ENCODE data around the gene DDX1. TPM values are rescaled to one million over a fixed set of nuclear protein-coding genes. Genes with fewer than 3 reads are reported as not detected.
A peak's percentile ranks its signal among the peaks of the same experiment; 100 is the strongest.

DDX1 gene
- total RNA-seq, 1 donor from 2014 or later = 255 TPM

DNA sequence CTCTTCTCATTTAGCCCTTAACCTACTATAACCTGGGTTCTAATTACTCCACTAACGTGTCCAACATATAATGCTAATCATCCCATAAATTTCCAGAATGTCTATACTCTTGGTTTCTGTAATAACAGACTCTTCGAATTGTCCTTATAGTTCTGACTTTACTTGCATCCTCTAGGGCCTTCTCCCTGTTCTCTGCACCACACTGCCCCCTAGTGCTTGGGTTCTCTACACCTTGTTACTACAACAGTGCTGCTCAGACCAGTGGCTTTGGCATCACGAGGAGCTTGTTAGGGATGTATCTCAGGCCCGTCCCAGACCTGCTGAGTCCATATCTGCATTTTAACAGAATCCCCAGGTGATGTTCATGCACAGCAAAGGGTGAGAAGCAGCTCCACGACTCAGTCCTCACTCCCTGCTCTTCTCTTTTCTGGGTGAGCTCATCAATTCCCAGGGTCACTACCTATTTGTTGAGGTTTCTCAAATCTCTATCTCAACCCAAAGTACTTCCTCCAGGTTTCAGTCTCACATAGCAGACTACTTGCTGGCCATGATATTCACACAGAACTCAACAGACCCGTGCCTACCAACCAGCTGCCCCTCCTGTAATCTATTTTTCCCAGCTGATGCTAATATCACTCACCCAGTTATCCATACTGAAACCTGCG lies 14.5 kb upstream of the DDX1 start:
- no peaks in the 10 kb centered on the region for H3K4me1 Mint-ChIP-seq (ENCODE audit: low read depth, unreplicated experiment)
- no peaks in the 10 kb centered on the region for H3K9me3 Mint-ChIP-seq (ENCODE audit: unreplicated experiment)
- H3K27ac Mint-ChIP-seq (ENCODE audit: unreplicated experiment) = no peak overlapping the region
- no peaks in the 10 kb centered on the region for H3K27me3 Mint-ChIP-seq (ENCODE audit: unreplicated experiment)
- peak; percentile 96 for DNase-seq
- peak; percentile 81 for TF ChIP-seq CTCF (IDR thresholded peaks at IDR 0.05; ENCODE audit: partially characterized antibody, unreplicated experiment)
- H3K36me3 Mint-ChIP-seq (ENCODE audit: unreplicated experiment) = no peaks in the 10 kb centered on the region
- no peak overlapping the region for H3K4me3 Mint-ChIP-seq (ENCODE audit: unreplicated experiment)

- DNase-seq = no peak
- no peaks in the 10 kb centered on the region for H3K4me1 Mint-ChIP-seq (ENCODE audit: low read depth, unreplicated experiment)
- H3K4me3 Mint-ChIP-seq (ENCODE audit: unreplicated experiment) = no peak overlapping the region
- H3K27me3 Mint-ChIP-seq (ENCODE audit: unreplicated experiment) = no peaks in the 10 kb centered on the region
- no peak for TF ChIP-seq CTCF (IDR thresholded peaks at IDR 0.05; ENCODE audit: partially characterized antibody, unreplicated experiment)
- H3K27ac Mint-ChIP-seq (ENCODE audit: unreplicated experiment) = no peak overlapping the region
- H3K9me3 Mint-ChIP-seq (ENCODE audit: unreplicated experiment) = no peaks in the 10 kb centered on the region
- no peaks in the 10 kb centered on the region for H3K36me3 Mint-ChIP-seq (ENCODE audit: unreplicated experiment)
Measured at GRCh38 chr2:15579641-15580040, 12.0 kb upstream of the DDX1 start.

- H3K4me3 Mint-ChIP-seq (ENCODE audit: unreplicated experiment) = no peak overlapping the region
Measured at GRCh38 chr2:15580451-15580850, 11.2 kb upstream of the DDX1 start.

DNA sequence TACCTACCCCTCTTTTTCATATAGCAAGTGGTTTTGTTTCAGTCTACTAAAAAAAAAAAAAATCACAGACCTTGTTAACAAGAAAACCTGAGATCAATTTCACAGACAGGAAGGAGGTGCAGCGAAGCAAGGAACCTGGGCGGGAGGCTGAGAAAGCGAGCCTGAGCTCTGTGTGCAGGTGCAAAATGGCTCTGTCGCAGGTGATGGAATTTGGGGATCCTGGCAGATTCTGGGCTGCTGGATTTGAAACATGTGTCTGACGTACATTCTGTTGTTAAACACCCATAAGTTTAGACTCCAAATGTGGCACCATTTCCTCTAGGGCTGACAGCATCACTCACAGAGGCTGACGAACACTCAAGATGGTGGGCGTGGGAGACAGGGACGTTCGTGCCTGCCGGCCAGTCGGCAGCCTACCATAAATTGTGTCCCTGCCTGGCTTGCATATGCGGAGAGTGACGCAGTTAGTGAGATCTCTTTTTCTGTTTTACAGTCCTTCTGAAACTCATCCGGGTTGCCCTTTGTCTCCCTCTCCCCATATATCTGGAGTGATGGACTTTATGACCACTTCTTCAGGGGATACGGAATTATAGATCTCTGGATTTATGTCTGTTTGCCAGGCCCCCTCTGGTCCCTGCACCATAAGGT lies 8.8 kb upstream of the DDX1 start:
- H3K4me1 Mint-ChIP-seq (ENCODE audit: low read depth, unreplicated experiment) = no peaks in the 10 kb centered on the region
- H3K27me3 Mint-ChIP-seq (ENCODE audit: unreplicated experiment) = no peaks in the 10 kb centered on the region
- no peak overlapping the region for H3K27ac Mint-ChIP-seq (ENCODE audit: unreplicated experiment)
- no peak overlapping the region for H3K4me3 Mint-ChIP-seq (ENCODE audit: unreplicated experiment)
- no peak for DNase-seq
- no peaks in the 10 kb centered on the region for H3K9me3 Mint-ChIP-seq (ENCODE audit: unreplicated experiment)
- TF ChIP-seq CTCF (IDR thresholded peaks at IDR 0.05; ENCODE audit: partially characterized antibody, unreplicated experiment) = no peak
- H3K36me3 Mint-ChIP-seq (ENCODE audit: unreplicated experiment) = no peaks in the 10 kb centered on the region

More at GRCh38 chr2:15580451-15580850, 11.2 kb upstream of the DDX1 start:
- Mint-ChIP-seq H3K27ac (ENCODE audit: unreplicated experiment) (no peak overlapping the region), H3K4me1 (ENCODE audit: low read depth, unreplicated experiment) (no peaks in the 10 kb centered on the region), H3K9me3 (ENCODE audit: unreplicated experiment) (no peaks in the 10 kb centered on the region), H3K36me3 (ENCODE audit: unreplicated experiment) (no peaks in the 10 kb centered on the region), H3K27me3 (ENCODE audit: unreplicated experiment) (no peaks in the 10 kb centered on the region)
- no peak for DNase-seq
- TF ChIP-seq CTCF (IDR thresholded peaks at IDR 0.05; ENCODE audit: partially characterized antibody, unreplicated experiment) = no peak

- Mint-ChIP-seq H3K36me3 (ENCODE audit: unreplicated experiment) (no peaks in the 10 kb centered on the region), H3K4me1 (ENCODE audit: low read depth, unreplicated experiment) (no peaks in the 10 kb centered on the region), H3K27ac (ENCODE audit: unreplicated experiment) (no peak overlapping the region), H3K27me3 (ENCODE audit: unreplicated experiment) (no peaks in the 10 kb centered on the region), H3K4me3 (ENCODE audit: unreplicated experiment) (no peak overlapping the region), H3K9me3 (ENCODE audit: unreplicated experiment) (no peaks in the 10 kb centered on the region)
- TF ChIP-seq CTCF (IDR thresholded peaks at IDR 0.05; ENCODE audit: partially characterized antibody, unreplicated experiment) = no peak
- no peak for DNase-seq
Measured at GRCh38 chr2:15583826-15584225, 7.8 kb upstream of the DDX1 start.

All from glutamatergic neuron (in vitro differentiated cells).